Gastroesophageal sphincter (tissue), 4 donors: ENCODE data around the gene CALML6. TPM values are rescaled to one million over a fixed set of nuclear protein-coding genes. Genes with fewer than 3 reads are reported as not detected.

Experiments
- ATAC-seq: fragments of 150-250 bp; one replicate; pipeline ENCODE4 v1.9.1; 2016; ENCODE audit warnings: mild to moderate bottlenecking, moderate library complexity
- H3K27ac ChIP-seq, 4 donors: fragments of 200-600 bp; sonication (generic) in 3 of 4; 1 replicate in 3 of 4; 2 replicates in 1 of 4; pipeline ENCODE4 v1.5.1; 2016 to 2019
- H3K27me3 ChIP-seq: fragments of 200-600 bp; sonication (generic); one replicate; pipeline ENCODE4 v1.5.1; 2019
- H3K36me3 ChIP-seq, 2 donors: fragments of 200-600 bp; sonication (generic); one replicate each; pipeline ENCODE4 v1.5.1; 2019; ENCODE audit warnings: control low read depth in 1 of 2
- H3K4me1 ChIP-seq, 3 donors: fragments of 200-600 bp; sonication (generic); 1 replicate in 2 of 3; 2 replicates in 1 of 3; pipeline ENCODE4 v1.5.1; 2016 to 2019; ENCODE audit warnings: control low read depth in 2 of 3
- H3K4me3 ChIP-seq, 2 donors: fragments of 200-600 bp; sonication (generic); one replicate each; pipeline ENCODE4 v1.5.1; 2019; ENCODE audit warnings: mild to moderate bottlenecking in 1 of 2, moderate library complexity in 1 of 2
- H3K9me3 ChIP-seq, 3 donors: fragments of 200-600 bp; sonication (generic); one replicate each; pipeline ENCODE4 v1.5.1; 2017 to 2019; ENCODE audit warnings: control low read depth in 2 of 3
- CTCF ChIP-seq, 4 experiments: fragments of 200-600 bp in 2 of 4; fragments of 450-650 bp in 2 of 4; sonication (generic) in 1 of 4; IDR thresholded peaks; one replicate each; pipeline ENCODE4 v1.5.1; 2017 to 2019; ENCODE audit warnings: antibody characterized with exemption in 4 of 4, mild to moderate bottlenecking in 2 of 4, moderate library complexity in 2 of 4
- EP300 ChIP-seq: sonication (generic); formaldehyde crosslinking; IDR thresholded peaks from one replicate; pipeline ENCODE4 v1.6.1; 2017; ENCODE audit warnings: antibody characterized with exemption, mild to moderate bottlenecking
- POLR2A ChIP-seq, 2 donors: fragments of 450-650 bp; IDR thresholded peaks; one replicate each; pipeline ENCODE4 v1.6.1; 2017; ENCODE audit warnings: antibody characterized with exemption in 2 of 2, mild to moderate bottlenecking in 2 of 2, moderate library complexity in 1 of 2
- POLR2AphosphoS5 ChIP-seq: sonication (generic); formaldehyde crosslinking; IDR thresholded peaks from one replicate; pipeline ENCODE4 v1.6.1; 2017; ENCODE audit warnings: antibody characterized with exemption
- WGBS, 2 donors: methylation state at CpG; one replicate each; pipeline ENCODE4 v1.1.5; 2018; ENCODE audit warnings: low coverage in 1 of 2; 5-methylcytosine and 5-hydroxymethylcytosine counted together
- total RNA-seq, 4 donors: library from RNA; depleted of rRNA; stranded (reverse); fragments of >200 nt; gene quantifications; one replicate each; pipeline ENCODE4 v1.1.0, GENCODE V29; 2016

CALML6 gene
- total RNA-seq, 4 donors from 2014 or later, result 0.40 to 0.47 TPM; not detected in 2

GRCh38 chr1:1926346-1926811, 11.3 kb downstream of the CALML6 start:
- H3K4me3 ChIP-seq, result no peak overlapping the region
- TF ChIP-seq POLR2A (IDR thresholded peaks at IDR 0.05), result no peak
- no peak for TF ChIP-seq CTCF (IDR thresholded peaks at IDR 0.05)
- no peak for TF ChIP-seq EP300
- TF ChIP-seq POLR2AphosphoS5, result no peak
- ATAC-seq, result no peak
- H3K27me3 ChIP-seq, result peaks cover 6% of the 10 kb centered on the region
- no peaks in the 10 kb centered on the region for H3K36me3 ChIP-seq
- no CpG with 5 or more reads among the region's 26 CpGs for WGBS, 2 donors
- H3K27ac ChIP-seq, result no peak overlapping the region
- no peaks in the 10 kb centered on the region for H3K4me1 ChIP-seq
- H3K9me3 ChIP-seq, result no peaks in the 10 kb centered on the region

DNA sequence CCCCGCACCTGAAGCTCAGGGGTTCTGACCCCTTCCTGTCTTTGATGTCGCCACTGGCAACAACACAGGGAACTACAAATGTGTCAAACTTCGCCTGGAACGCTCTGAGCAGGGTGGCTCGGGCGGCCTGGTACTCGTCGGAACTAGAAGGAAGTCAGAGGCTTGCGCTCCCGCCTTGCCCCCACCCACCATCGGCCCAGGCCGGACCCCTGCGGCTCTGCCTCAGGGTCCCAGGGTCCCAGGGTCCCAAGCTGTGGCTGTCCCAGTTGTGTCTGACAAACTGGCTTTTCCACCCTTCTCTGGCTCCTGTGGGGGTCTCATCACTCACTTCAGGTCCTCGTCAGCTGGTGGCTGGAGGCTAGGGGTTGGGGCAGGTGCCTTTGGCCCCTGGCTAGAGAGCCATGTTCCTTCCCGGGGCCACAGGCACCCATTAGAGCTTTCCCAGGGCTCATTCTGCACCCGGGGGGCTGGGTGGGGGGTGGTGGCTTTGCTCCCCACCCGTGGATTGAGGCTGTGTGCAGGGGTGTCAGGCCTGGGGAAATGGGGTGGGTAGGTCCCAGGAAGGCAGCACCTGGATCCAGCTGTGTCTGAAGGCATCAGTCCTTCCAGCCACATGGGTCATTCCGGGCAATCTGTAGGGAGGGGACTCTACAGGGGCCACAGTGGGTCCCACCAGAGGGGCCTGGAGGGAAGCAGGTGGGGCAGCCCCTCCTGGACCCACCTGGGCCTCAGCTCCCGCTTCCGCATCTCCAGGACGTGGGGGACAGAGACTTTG, 12.0 kb downstream of the CALML6 start:
- 80% methylated on average over 1 of the region's 21 CpGs; no CpG with 5 or more reads in 1 of the 2 donors for whole genome bisulfite sequencing, 2 donors
- Histone ChIP-seq H3K36me3 (no peaks in the 10 kb centered on the region), H3K27me3 (peaks cover 6% of the 10 kb centered on the region), H3K4me1 (no peaks in the 10 kb centered on the region), H3K9me3 (no peaks in the 10 kb centered on the region), H3K27ac (no peak overlapping the region), H3K4me3 (no peak overlapping the region)
- TF ChIP-seq CTCF (IDR thresholded peaks at IDR 0.05), result no peak
- no peak for TF ChIP-seq POLR2AphosphoS5
- TF ChIP-seq EP300, result no peak
- TF ChIP-seq POLR2A (IDR thresholded peaks at IDR 0.05), result no peak
- ATAC-seq, result no peak

GRCh38 chr1:1927751-1928150, 12.7 kb downstream of the CALML6 start:
- Histone ChIP-seq H3K27ac (no peak overlapping the region), H3K4me3 (no peak overlapping the region), H3K9me3 (no peaks in the 10 kb centered on the region), H3K36me3 (no peaks in the 10 kb centered on the region), H3K27me3 (peaks cover 11% of the 10 kb centered on the region), H3K4me1 (no peaks in the 10 kb centered on the region)
- TF ChIP-seq POLR2AphosphoS5, result no peak
- no peak for TF ChIP-seq CTCF (IDR thresholded peaks at IDR 0.05)
- TF ChIP-seq POLR2A (IDR thresholded peaks at IDR 0.05), result no peak
- TF ChIP-seq EP300, result no peak
- 88 to 93% methylated on average over 5 to 7 of the region's 25 CpGs for WGBS, 2 donors
- no peak for ATAC-seq

- 10 to 71% methylated on average over 2 to 13 of the region's 34 CpGs for WGBS, 2 donors
- peaks cover 11% of the 10 kb centered on the region for H3K27me3 ChIP-seq
- H3K36me3 ChIP-seq, result no peaks in the 10 kb centered on the region
- no peak overlapping the region for H3K27ac ChIP-seq
- TF ChIP-seq CTCF (IDR thresholded peaks at IDR 0.05) (no peak), POLR2A (IDR thresholded peaks at IDR 0.05) (no peak), POLR2AphosphoS5 (no peak), EP300 (no peak)
- no peaks in the 10 kb centered on the region for H3K4me1 ChIP-seq
- H3K9me3 ChIP-seq, result no peaks in the 10 kb centered on the region
- ATAC-seq, result no peak
- no peak overlapping the region for H3K4me3 ChIP-seq
These were observed 13.4 kb downstream of the CALML6 start for GRCh38 chr1:1928231-1929101.
